Chondrocyte (in vitro differentiated cells): ENCODE measurements around the gene KCNJ12. TPM values are rescaled to one million over a fixed set of nuclear protein-coding genes. Genes with fewer than 3 reads are reported as not detected.
"Not testable (repeated sequence)": the region's sequence is repeated elsewhere in the genome, so short reads cannot be mapped to it uniquely, and the experiment has no call there.

ENCODE experiments used
- DNase-seq: peaks from one replicate; pipeline ENCODE4 v3.0.0; 2021; ENCODE audit warnings: mixed read lengths, low spot score
- H3K27ac Mint-ChIP-seq: one replicate; pipeline ENCODE4 v1.8.0; 2021; ENCODE audit warnings: mild to moderate bottlenecking, moderate library complexity, mixed read lengths; ENCODE audit not compliant: unreplicated experiment
- H3K27me3 Mint-ChIP-seq: 2 replicates; pipeline ENCODE4 v1.8.0; 2021; ENCODE audit warnings: low read depth, mixed read lengths
- H3K36me3 Mint-ChIP-seq: 2 replicates; pipeline ENCODE4 v1.8.0; 2021; ENCODE audit warnings: low read depth, mixed read lengths
- H3K4me1 Mint-ChIP-seq: 2 replicates; pipeline ENCODE4 v1.8.0; 2021; ENCODE audit warnings: low read depth, mild to moderate bottlenecking, mixed read lengths
- H3K4me3 Mint-ChIP-seq: one replicate; pipeline ENCODE4 v1.8.0; 2021; ENCODE audit warnings: mild to moderate bottlenecking, moderate library complexity, mixed read lengths; ENCODE audit not compliant: unreplicated experiment
- H3K9me3 Mint-ChIP-seq: 2 replicates; pipeline ENCODE4 v1.8.0; 2021; ENCODE audit warnings: low read depth, mixed read lengths
- total RNA-seq: library from RNA; stranded (reverse); gene quantifications from 3 replicates; pipeline ENCODE4 v1.2.1, GENCODE V29; 2021
- TF ChIP-seq, protein P1 (sequence below): fragments of 200-600 bp; sonication (generic); IDR thresholded peaks from 2 replicates; pipeline ENCODE4 v1.5.0; 2021; ENCODE audit warnings: antibody characterized with exemption, mild to moderate bottlenecking, moderate library complexity

The KCNJ12 gene
- total RNA-seq, 1 donor from 2014 or later, result 2.5 TPM

GRCh38 chr17:21418446-21419298 is 42.5 kb downstream of the KCNJ12 start:
- TF ChIP-seq, protein P1, sequence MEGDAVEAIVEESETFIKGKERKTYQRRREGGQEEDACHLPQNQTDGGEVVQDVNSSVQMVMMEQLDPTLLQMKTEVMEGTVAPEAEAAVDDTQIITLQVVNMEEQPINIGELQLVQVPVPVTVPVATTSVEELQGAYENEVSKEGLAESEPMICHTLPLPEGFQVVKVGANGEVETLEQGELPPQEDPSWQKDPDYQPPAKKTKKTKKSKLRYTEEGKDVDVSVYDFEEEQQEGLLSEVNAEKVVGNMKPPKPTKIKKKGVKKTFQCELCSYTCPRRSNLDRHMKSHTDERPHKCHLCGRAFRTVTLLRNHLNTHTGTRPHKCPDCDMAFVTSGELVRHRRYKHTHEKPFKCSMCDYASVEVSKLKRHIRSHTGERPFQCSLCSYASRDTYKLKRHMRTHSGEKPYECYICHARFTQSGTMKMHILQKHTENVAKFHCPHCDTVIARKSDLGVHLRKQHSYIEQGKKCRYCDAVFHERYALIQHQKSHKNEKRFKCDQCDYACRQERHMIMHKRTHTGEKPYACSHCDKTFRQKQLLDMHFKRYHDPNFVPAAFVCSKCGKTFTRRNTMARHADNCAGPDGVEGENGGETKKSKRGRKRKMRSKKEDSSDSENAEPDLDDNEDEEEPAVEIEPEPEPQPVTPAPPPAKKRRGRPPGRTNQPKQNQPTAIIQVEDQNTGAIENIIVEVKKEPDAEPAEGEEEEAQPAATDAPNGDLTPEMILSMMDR, result no peak
- Mint-ChIP-seq H3K9me3 (no peaks in the 10 kb centered on the region), H3K27me3 (no peaks in the 10 kb centered on the region), H3K4me1 (peaks cover 3% of the 10 kb centered on the region), H3K27ac (no peak overlapping the region), H3K36me3 (peaks cover 2% of the 10 kb centered on the region), H3K4me3 (no peak overlapping the region)
- no peak for DNase-seq

DNA sequence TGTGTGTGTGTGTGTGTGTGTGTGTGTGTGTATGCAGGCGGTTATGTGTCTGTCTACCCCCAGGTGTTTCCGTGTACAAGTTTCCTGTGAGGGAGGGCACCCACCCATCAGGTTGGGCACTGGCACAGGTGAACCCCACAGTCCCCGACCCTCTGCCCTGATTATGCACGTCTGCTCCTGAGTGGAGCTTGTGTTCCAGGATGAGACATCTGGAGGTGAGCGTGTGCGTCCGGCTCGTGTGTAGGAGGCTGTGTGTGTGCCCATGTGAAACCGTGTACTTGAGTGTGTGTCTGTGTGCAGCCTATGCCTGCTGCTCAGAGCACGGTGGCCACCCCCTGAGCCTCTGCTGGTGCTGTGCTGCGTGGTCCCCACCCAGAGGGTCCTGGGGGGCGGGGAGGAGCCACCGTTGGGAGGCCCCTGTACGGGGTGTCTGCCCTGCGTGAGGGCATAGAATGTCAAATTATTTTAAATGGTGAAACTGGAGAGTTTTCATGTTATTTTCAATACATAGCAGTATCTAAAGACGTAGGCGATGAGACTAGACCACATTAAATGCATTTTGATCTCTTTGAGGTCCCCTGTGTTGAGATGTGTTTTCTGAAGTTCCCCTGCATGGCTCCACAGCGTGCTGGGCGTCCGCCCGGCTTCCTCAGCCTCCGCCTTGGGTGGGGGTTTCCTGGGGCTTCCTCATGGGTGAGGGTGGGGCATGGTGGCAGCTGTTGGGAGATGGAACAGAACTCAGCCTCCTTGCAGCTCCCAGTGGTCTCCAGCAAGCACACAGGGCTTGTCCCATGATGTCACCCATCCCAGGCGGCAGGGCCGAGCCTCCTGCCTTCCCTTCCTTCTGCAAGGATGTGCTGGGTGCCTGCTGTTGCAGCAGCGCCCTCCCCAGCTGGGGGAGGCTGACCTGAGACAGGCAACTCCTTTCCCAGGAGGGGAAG is 43.4 kb downstream of the KCNJ12 start:
- DNase-seq, result no peak
- TF ChIP-seq, protein P1, result no peak

DNA sequence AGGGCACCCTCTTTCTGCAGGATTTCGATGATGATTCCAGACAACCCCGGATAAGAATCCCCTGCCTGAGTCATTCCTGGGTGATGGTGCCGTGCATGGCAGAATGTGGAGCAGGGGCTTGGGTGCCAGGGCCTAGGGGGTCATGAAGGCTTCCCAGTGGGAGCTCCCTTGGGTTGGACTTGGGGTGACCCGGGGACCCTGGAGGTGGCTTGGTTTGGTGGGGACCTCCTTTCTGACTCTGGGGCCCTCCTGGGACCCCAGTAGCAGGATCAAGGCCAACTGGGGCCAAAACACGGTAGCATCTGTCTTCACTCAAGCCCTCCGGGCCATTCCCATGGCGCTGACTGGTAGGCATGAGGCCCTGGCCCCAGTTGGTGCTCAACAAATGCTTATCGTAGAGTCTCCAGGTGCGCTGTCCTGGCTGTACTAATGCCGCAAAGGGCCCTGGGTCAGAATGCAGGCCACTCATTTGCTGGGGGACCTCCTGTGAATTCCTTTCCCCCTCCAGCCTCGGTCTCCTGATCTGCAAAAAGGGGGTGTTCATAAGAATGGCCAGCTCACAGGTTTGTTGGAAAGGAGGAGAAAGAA is 44.4 kb downstream of the KCNJ12 start:
- not testable (repeated sequence) for H3K27me3 Mint-ChIP-seq, H3K27ac Mint-ChIP-seq, H3K4me1 Mint-ChIP-seq, DNase-seq, H3K4me3 Mint-ChIP-seq, H3K9me3 Mint-ChIP-seq, H3K36me3 Mint-ChIP-seq

More for the DNA sequence above, 43.4 kb downstream of the KCNJ12 start:
- Mint-ChIP-seq H3K27ac (no peak overlapping the region), H3K4me1 (peaks cover 3% of the 10 kb centered on the region), H3K36me3 (peaks cover 2% of the 10 kb centered on the region), H3K4me3 (no peak overlapping the region), H3K9me3 (no peaks in the 10 kb centered on the region), H3K27me3 (no peaks in the 10 kb centered on the region)

GRCh38 chr17:21421421-21422310 is 45.5 kb downstream of the KCNJ12 start:
- not testable (repeated sequence) for H3K36me3 Mint-ChIP-seq, DNase-seq

GRCh38 chr17:21422311-21423189 is 46.4 kb downstream of the KCNJ12 start:
- not testable (repeated sequence) for H3K36me3 Mint-ChIP-seq, DNase-seq, H3K4me1 Mint-ChIP-seq, H3K9me3 Mint-ChIP-seq, H3K4me3 Mint-ChIP-seq, H3K27ac Mint-ChIP-seq, H3K27me3 Mint-ChIP-seq

More at GRCh38 chr17:21421421-21422310, 45.5 kb downstream of the KCNJ12 start:
- H3K27ac Mint-ChIP-seq, H3K9me3 Mint-ChIP-seq, H3K4me3 Mint-ChIP-seq, H3K4me1 Mint-ChIP-seq, H3K27me3 Mint-ChIP-seq: not testable (repeated sequence)

DNA sequence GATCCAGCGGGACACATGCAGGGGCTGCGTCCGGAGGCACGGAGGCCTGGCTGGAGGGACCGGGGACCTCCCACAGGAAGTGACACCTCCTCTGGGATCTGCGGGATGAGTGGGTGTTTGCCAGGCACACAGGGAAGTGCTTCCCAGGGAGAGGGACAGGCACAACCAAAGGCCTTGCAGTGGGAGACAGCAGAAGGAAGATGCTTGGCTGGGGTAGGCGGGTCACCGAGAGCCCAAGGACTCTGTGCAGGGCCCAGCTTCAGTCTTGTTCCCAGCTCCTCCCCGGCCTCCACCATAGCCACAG is 47.0 kb downstream of the KCNJ12 start:
- not testable (repeated sequence) for H3K27ac Mint-ChIP-seq, DNase-seq, H3K27me3 Mint-ChIP-seq, H3K4me1 Mint-ChIP-seq, H3K36me3 Mint-ChIP-seq, H3K9me3 Mint-ChIP-seq, H3K4me3 Mint-ChIP-seq

DNA sequence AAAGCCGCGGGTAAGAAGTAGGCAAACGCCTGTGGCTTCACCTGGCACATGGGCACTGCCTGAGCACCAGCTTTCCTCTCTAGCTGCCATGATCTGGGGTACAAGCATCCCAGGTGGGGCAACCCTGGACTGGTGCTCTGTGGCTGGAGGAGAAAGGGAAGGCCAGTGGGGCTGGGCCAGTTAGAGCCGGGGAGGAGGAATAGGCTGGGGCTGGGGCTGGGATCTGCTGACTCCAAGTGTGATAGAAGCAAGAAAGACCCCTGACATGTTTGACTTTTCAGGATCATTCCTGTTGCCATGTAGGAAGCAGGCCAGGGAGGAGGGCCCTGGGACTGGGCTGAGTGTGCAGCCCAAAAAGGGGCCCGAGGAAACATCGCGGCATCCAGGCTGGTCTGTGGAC is 48.5 kb downstream of the KCNJ12 start:
- not testable (repeated sequence) for H3K4me1 Mint-ChIP-seq, H3K27me3 Mint-ChIP-seq, H3K27ac Mint-ChIP-seq, H3K4me3 Mint-ChIP-seq, DNase-seq, H3K9me3 Mint-ChIP-seq, H3K36me3 Mint-ChIP-seq
